Measurements from ENCODE around the gene GTSF1L. TPM values are rescaled to one million over a fixed set of nuclear protein-coding genes. Genes with fewer than 3 reads are reported as not detected.

GTSF1L gene
- total RNA-seq, 1 donor from 2014 or later: not detected

GRCh38 chr20:43739148-43739749 lies 12.4 kb upstream of the GTSF1L start:
- no peaks in the 10 kb centered on the region for H3K79me2 ChIP-seq (ENCODE audit: insufficient read depth, low read length)

DNA sequence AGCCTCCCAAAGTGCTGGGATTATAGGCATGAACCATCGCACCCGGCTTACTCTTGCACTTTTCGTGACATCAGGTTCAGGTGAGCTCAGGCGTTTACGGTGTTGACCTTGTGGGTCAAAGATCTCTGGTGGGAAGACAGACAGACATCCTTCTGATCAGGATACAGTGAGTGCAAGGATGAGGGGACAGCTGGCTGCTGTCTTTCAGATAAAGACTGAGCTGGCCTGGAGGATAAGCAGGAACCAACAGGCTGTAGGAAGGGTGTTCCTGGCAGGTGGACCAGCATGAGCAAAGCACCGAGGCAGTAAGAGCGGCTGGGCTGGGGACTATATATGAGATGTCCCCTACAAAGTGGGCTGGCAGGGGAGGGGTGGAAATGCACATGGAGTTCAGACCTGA lies 11.1 kb upstream of the GTSF1L start:
- no peak overlapping the region for H3K9ac ChIP-seq (ENCODE audit: low read length)
- H4K20me1 ChIP-seq (ENCODE audit: insufficient read depth, low read length): no peaks in the 10 kb centered on the region
- no peak overlapping the region for H3K4me3 ChIP-seq (ENCODE audit: insufficient read depth, low read depth, low read length)
- H3K4me3 Mint-ChIP-seq (ENCODE audit: unreplicated experiment): no peak overlapping the region
- no peaks in the 10 kb centered on the region for H3K79me2 ChIP-seq (ENCODE audit: insufficient read depth, low read length)
- H3K27ac Mint-ChIP-seq (ENCODE audit: unreplicated experiment): no peak overlapping the region
- H3K9me3 ChIP-seq (ENCODE audit: insufficient read depth, low read depth, low read length): no peaks in the 10 kb centered on the region
- DNase-seq (ENCODE audit: low read depth) (no peak), FAIRE-seq (no peak)
- no peaks in the 10 kb centered on the region for H3K9me3 Mint-ChIP-seq (ENCODE audit: unreplicated experiment)
- no peak overlapping the region for H3K27ac ChIP-seq (ENCODE audit: low read depth, low read length)
- no peak overlapping the region for H3K4me2 ChIP-seq (ENCODE audit: low read length)
- H3K36me3 Mint-ChIP-seq (ENCODE audit: low read depth, unreplicated experiment): no peaks in the 10 kb centered on the region
- no peaks in the 10 kb centered on the region for H3K27me3 ChIP-seq (ENCODE audit: insufficient read depth, low read length)
- H3K4me1 ChIP-seq (ENCODE audit: insufficient read depth, low read length): no peaks in the 10 kb centered on the region
- H2AFZ ChIP-seq (ENCODE audit: low read depth, low read length): no peak overlapping the region
- H3K36me3 ChIP-seq (ENCODE audit: insufficient read depth, low read length): no peaks in the 10 kb centered on the region
- TF ChIP-seq CTCF (IDR thresholded peaks at IDR 0.05; ENCODE audit: insufficient read depth, low read depth, low read length) (no peak), EZH2 (IDR thresholded peaks at IDR 0.05; ENCODE audit: insufficient read depth, low read length) (no peak)
- no peaks in the 10 kb centered on the region for H3K4me1 Mint-ChIP-seq (ENCODE audit: low read depth, unreplicated experiment)
- peaks cover 11% of the 10 kb centered on the region for H3K27me3 Mint-ChIP-seq (ENCODE audit: low read depth, unreplicated experiment)

More at GRCh38 chr20:43739148-43739749, 12.4 kb upstream of the GTSF1L start:
- Histone ChIP-seq H3K4me1 (ENCODE audit: insufficient read depth, low read length) (no peaks in the 10 kb centered on the region), H3K4me3 (ENCODE audit: insufficient read depth, low read depth, low read length) (no peak overlapping the region), H4K20me1 (ENCODE audit: insufficient read depth, low read length) (no peaks in the 10 kb centered on the region), H3K27me3 (ENCODE audit: insufficient read depth, low read length) (no peaks in the 10 kb centered on the region), H2AFZ (ENCODE audit: low read depth, low read length) (no peak overlapping the region), H3K27ac (ENCODE audit: low read depth, low read length) (no peak overlapping the region), H3K36me3 (ENCODE audit: insufficient read depth, low read length) (no peaks in the 10 kb centered on the region), H3K9ac (ENCODE audit: low read length) (no peak overlapping the region), H3K9me3 (ENCODE audit: insufficient read depth, low read depth, low read length) (no peaks in the 10 kb centered on the region), H3K4me2 (ENCODE audit: low read length) (no peak overlapping the region)
- Mint-ChIP-seq H3K4me1 (ENCODE audit: low read depth, unreplicated experiment) (peaks cover 3% of the 10 kb centered on the region), H3K9me3 (ENCODE audit: unreplicated experiment) (no peaks in the 10 kb centered on the region), H3K27ac (ENCODE audit: unreplicated experiment) (no peak overlapping the region), H3K4me3 (ENCODE audit: unreplicated experiment) (no peak overlapping the region), H3K27me3 (ENCODE audit: low read depth, unreplicated experiment) (peaks cover 12% of the 10 kb centered on the region), H3K36me3 (ENCODE audit: low read depth, unreplicated experiment) (no peaks in the 10 kb centered on the region)
- no peak for DNase-seq (ENCODE audit: low read depth)
- TF ChIP-seq EZH2 (IDR thresholded peaks at IDR 0.05; ENCODE audit: insufficient read depth, low read length): no peak
- TF ChIP-seq CTCF (IDR thresholded peaks at IDR 0.05; ENCODE audit: insufficient read depth, low read depth, low read length): no peak
- no peak for FAIRE-seq

GRCh38 chr20:43736588-43737158 lies 9.9 kb upstream of the GTSF1L start:
- no peak for TF ChIP-seq CTCF (IDR thresholded peaks at IDR 0.05; ENCODE audit: insufficient read depth, low read depth, low read length)
- TF ChIP-seq EZH2 (IDR thresholded peaks at IDR 0.05; ENCODE audit: insufficient read depth, low read length): no peak
- no peak overlapping the region for H3K9ac ChIP-seq (ENCODE audit: low read length)
- H3K9me3 Mint-ChIP-seq (ENCODE audit: unreplicated experiment): no peaks in the 10 kb centered on the region
- no peak overlapping the region for H3K4me2 ChIP-seq (ENCODE audit: low read length)
- H3K27ac Mint-ChIP-seq (ENCODE audit: unreplicated experiment): no peak overlapping the region
- H3K4me3 Mint-ChIP-seq (ENCODE audit: unreplicated experiment): no peak overlapping the region
- H4K20me1 ChIP-seq (ENCODE audit: insufficient read depth, low read length): no peaks in the 10 kb centered on the region
- peaks cover 3% of the 10 kb centered on the region for H3K4me1 ChIP-seq (ENCODE audit: insufficient read depth, low read length)
- H3K4me1 Mint-ChIP-seq (ENCODE audit: low read depth, unreplicated experiment): no peaks in the 10 kb centered on the region
- H3K36me3 ChIP-seq (ENCODE audit: insufficient read depth, low read length): no peaks in the 10 kb centered on the region
- no peaks in the 10 kb centered on the region for H3K27me3 ChIP-seq (ENCODE audit: insufficient read depth, low read length)
- H3K27ac ChIP-seq (ENCODE audit: low read depth, low read length): no peak overlapping the region
- peaks cover 14% of the 10 kb centered on the region for H3K27me3 Mint-ChIP-seq (ENCODE audit: low read depth, unreplicated experiment)
- no peak for FAIRE-seq
- DNase-seq (ENCODE audit: low read depth): no peak
- no peaks in the 10 kb centered on the region for H3K9me3 ChIP-seq (ENCODE audit: insufficient read depth, low read depth, low read length)
- no peaks in the 10 kb centered on the region for H3K79me2 ChIP-seq (ENCODE audit: insufficient read depth, low read length)
- H3K4me3 ChIP-seq (ENCODE audit: insufficient read depth, low read depth, low read length): no peak overlapping the region
- no peak overlapping the region for H2AFZ ChIP-seq (ENCODE audit: low read depth, low read length)
- no peaks in the 10 kb centered on the region for H3K36me3 Mint-ChIP-seq (ENCODE audit: low read depth, unreplicated experiment)
